Activated CD8-positive, alpha-beta memory T cell treated with anti-CD3 and anti-CD28 coated beads for 36 hours (primary cell): ENCODE measurements around the gene NAA60. TPM values are rescaled to one million over a fixed set of nuclear protein-coding genes. Genes with fewer than 3 reads are reported as not detected.
"Not testable (repeated sequence)": the region's sequence is repeated elsewhere in the genome, so short reads cannot be mapped to it uniquely, and the experiment has no call there.

Source experiments
- CTCF ChIA-PET: fragments of 350-600 bp; sonication (Branson Sonifier 250); formaldehyde crosslinking; loops from one replicate; lab custom pipeline; 2021; ENCODE audit warnings: antibody characterized with exemption; lab: Charles Lee
- POLR2A ChIA-PET: fragments of 350-600 bp; sonication (Branson Sonifier 250); formaldehyde crosslinking; loops from one replicate; lab custom pipeline; 2021; ENCODE audit warnings: antibody characterized with exemption; lab: Charles Lee
- total RNA-seq, 2 experiments: library from RNA; stranded (reverse); gene quantifications; one replicate each; pipeline ENCODE4 v1.2.3, GENCODE V29; 2021

NAA60 gene
- total RNA-seq, 2 experiments from 2014 or later = 34.4 to 36.5 TPM

- CTCF ChIA-PET = no interaction called here
These were observed 16.1 kb downstream of the NAA60 start for GRCh38 chr16:3459401-3460090.

GRCh38 chr16:3460121-3460520, 16.6 kb downstream of the NAA60 start:
- CTCF ChIA-PET = no interaction called here
- POLR2A ChIA-PET = interaction anchor here (0.5 kb wide), 1 partner anchor 309 kb away, joined by 3 read pairs; no protein-coding TSS in a partner anchor

More at GRCh38 chr16:3459401-3460090, 16.1 kb downstream of the NAA60 start:
- POLR2A ChIA-PET = interaction anchor here (0.5 kb wide), 1 partner anchor 308 kb away, joined by 3 read pairs; no protein-coding TSS in a partner anchor

DNA sequence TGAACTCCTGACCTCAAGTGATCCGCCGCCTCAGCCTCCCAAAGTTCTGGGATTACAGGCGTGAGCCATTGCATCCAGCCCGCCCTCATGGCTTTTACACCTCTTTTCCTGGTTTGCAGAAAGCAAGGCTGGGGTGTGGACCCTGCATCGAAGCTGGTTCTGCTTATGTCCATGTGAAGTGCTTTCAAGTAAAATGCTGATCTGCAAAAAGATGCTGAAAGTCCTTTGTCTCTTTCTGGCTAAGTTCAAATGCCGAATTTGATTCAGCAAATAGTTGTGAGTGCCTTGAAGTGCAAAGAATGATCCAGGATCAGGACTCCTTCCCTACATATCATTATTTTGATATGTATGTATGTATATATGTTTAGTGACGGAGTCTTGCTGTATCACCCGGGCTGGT, 17.1 kb downstream of the NAA60 start:
- POLR2A ChIA-PET = no interaction called here
- CTCF ChIA-PET = no interaction called here

DNA sequence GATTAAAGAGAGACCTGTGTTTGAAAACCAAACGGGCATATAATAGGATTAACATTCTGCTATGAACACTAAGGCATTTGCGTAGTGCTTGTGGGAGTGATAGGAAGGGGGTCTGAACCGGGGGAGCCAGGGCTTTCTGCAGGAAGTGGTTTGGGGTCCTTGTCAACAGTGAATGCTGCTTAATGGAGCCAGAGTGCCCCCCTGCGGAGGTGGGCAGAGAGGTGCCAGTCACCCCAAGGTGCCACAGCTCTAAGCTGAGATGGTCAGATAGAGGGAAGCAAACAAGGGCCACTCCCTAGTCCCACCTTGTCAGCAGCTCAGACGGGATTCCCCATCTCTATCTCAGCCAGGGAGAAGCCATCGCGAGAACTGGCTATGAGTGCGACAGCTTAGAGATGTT, 17.7 kb downstream of the NAA60 start:
- POLR2A ChIA-PET = no interaction called here
- CTCF ChIA-PET = interaction anchor here (0.7 kb wide), 1 partner anchor 42 kb away, joined by 4 read pairs; no protein-coding TSS in a partner anchor

- ChIA-PET POLR2A (no interaction called here), CTCF (no interaction called here)
These were observed 21.8 kb downstream of the NAA60 start for GRCh38 chr16:3465301-3465700.

DNA sequence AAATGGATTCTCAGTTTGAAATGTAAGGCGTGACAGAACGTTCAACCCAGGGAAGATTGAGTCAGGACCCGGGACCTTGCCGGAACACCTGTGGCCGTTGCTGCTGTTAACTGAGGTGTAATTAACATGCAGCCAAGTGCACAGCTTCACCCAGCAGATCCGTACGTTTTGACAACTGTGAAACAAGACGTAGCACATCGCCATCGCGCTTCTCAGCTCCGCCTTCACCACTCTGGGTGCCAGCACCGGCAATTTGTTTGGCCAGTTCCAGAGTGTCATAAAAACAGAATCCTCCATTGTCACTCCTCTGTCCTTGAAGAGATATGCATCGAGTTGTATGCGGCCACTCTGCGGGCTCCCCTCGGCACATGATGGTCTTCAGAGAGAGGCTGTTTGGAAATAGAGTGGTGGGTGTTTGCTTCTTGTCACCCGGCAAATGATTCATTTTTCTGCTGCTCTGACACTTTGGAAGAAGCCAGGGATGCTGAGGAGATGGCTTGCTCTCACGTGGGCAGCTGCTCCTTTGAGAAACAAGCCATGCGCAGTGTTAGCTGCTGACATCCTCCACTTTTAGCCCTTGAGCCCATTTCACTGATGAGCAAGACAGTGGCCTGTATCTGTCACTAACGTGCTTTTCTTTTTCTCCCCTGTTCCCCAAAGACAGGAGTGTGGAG, 22.6 kb downstream of the NAA60 start:
- CTCF ChIA-PET = no interaction called here
- POLR2A ChIA-PET = interaction anchor here (0.5 kb wide), 1 partner anchor 419 kb away, joined by 3 read pairs; no protein-coding TSS in a partner anchor

DNA sequence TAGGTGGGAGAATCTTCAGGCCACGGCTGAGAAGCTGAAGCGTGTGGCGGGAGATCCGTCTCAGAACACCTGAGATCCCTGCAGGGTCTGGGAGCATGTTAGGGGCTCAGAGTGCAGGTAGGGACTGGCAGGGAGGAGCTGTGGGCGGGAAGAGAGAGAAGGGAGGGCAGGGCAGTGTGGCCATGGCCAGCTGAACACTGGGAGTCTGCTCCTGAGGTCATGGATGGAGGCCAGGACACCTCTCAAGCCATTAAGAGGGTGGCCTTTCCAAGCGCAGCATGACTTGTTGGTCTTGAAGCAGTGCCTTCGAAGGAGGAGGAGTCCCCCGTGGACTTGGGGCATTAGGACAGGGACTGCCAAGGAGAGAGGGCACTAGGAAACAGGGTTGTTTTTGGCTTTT, 23.7 kb downstream of the NAA60 start:
- POLR2A ChIA-PET = no interaction called here
- CTCF ChIA-PET = no interaction called here

DNA sequence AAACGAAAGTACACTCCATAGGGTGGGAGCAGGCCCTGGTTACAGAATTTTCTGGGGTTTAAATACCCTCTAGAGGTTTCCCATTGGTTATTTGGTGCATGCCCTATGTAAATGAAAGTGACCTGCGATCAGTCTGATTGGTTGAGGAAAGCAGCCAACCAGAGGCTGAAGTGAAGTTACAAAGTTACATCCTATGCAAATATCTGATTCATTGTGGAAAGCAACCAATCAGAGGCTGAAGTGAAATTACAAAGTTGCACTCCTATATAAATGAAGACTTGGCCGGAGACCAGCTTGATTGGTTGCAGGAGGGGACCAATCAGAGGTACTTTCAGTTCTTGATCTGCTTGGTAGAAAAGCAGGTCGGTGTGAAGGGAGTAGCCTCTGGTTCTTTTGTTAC, 24.4 kb downstream of the NAA60 start:
- CTCF ChIA-PET = no interaction called here

GRCh38 chr16:3468501-3468900, 25.0 kb downstream of the NAA60 start:
- ChIA-PET POLR2A (no interaction called here), CTCF (no interaction called here)

More for the DNA sequence above, 24.4 kb downstream of the NAA60 start:
- POLR2A ChIA-PET = no interaction called here

GRCh38 chr16:3469736-3470135, 26.3 kb downstream of the NAA60 start:
- ChIA-PET CTCF (no interaction called here), POLR2A (no interaction called here)

- CTCF ChIA-PET = interaction anchor here (0.6 kb wide), 1 partner anchor 168 kb away, joined by 3 read pairs; no protein-coding TSS in a partner anchor
- POLR2A ChIA-PET = no interaction called here
These were observed 27.2 kb downstream of the NAA60 start for GRCh38 chr16:3470723-3471122.

GRCh38 chr16:3471518-3472176, 28.2 kb downstream of the NAA60 start:
- ChIA-PET POLR2A (no interaction called here), CTCF (interaction anchor here (0.6 kb wide), 1 partner anchor 169 kb away, joined by 3 read pairs; no protein-coding TSS in a partner anchor)

GRCh38 chr16:3472878-3473595, 29.6 kb downstream of the NAA60 start:
- ChIA-PET POLR2A (no interaction called here), CTCF (no interaction called here)

- CTCF ChIA-PET = interaction anchor here (0.5 kb wide), 1 partner anchor 18 kb away, joined by 4 read pairs; no protein-coding TSS in a partner anchor
- POLR2A ChIA-PET = interaction anchor here (0.5 kb wide), 1 partner anchor 10 kb away, joined by 8 read pairs; no protein-coding TSS in a partner anchor
These were observed 30.1 kb downstream of the NAA60 start for GRCh38 chr16:3473596-3473943.

GRCh38 chr16:3474136-3474779, 30.8 kb downstream of the NAA60 start:
- ChIA-PET POLR2A (interaction anchor here (0.5 to 0.6 kb wide), 2 partner anchors 11 to 87 kb away, joined by 8 to 10 read pairs; no protein-coding TSS in a partner anchor), CTCF (interaction anchor here (0.5 kb wide), 1 partner anchor 19 kb away, joined by 4 read pairs; no protein-coding TSS in a partner anchor)

GRCh38 chr16:3474870-3475269, 31.4 kb downstream of the NAA60 start:
- POLR2A ChIA-PET, CTCF ChIA-PET: not testable (repeated sequence)

DNA sequence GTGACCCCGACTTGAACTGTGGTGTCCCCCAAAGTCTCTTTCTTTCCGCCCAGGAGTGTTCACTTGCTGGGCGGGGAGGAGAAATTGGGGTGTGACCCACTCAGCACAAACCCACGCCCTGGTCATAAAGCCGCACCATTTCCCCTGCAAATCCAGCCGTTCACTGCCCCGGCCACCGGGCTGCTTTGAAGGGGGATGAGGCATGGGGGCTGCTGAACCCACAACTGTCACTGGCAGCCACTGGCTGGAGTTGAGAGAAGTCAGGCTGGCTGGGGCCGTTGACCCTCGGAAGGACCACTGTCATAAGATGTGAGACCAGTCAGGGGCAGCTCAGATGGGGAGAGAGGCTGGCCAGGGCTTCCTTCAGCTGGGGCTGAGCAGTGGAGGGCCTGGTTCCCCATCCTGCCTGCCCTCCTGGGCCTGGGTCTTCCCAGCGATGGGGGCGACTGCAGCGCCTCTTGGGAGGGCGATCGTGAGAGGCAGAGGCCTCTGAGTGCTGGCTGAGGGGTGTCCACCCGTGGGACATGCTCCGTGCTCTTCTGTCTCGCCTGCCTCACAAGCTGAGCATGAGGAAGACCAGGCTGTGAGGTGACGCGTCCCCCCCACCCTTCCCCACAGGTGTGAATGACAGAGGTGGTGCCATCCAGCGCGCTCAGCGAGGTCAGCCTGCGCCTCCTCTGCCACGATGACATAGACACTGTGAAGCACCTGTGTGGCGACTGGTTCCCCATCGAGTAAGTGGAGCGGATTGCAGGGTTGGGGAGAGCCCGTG, 32.3 kb downstream of the NAA60 start:
- ChIA-PET CTCF (no interaction called here), POLR2A (no interaction called here)

DNA sequence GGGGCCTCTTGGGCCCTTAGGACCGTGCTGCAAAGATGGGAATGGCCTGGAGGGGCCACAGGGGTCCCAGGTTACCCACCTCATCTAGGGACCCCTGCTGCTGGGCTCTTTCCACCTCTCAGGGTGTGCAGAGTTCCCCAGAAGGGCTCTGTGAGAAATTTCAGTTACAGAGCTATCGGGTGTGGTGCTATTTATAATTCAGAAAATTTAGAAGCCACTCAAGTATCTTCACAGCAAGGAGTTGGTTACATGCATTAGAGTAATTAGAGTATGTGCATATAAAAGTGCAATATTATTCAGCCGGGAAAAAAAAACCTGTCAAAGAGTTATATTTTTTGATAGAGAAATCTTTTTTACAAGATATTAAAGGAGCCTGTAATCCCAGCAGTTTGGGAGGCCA, 32.9 kb downstream of the NAA60 start:
- CTCF ChIA-PET = no interaction called here
- POLR2A ChIA-PET = no interaction called here
